CD14-positive monocyte (primary cell): Measurements from ENCODE around the gene NEGR1. TPM values are rescaled to one million over a fixed set of nuclear protein-coding genes. Genes with fewer than 3 reads are reported as not detected.

Experiments
- DNase-seq, 3 donors: peaks; one replicate each; pipeline ENCODE4 v3.0.0-alpha.2; 2011 to 2022
- H2AFZ ChIP-seq: 2 replicates; pipeline ENCODE4 v1.6.0; 2012; ENCODE audit warnings: mild to moderate bottlenecking, low read depth, low read length, inconsistent platforms; ENCODE audit not compliant: insufficient read depth, poor library complexity, severe bottlenecking
- H3K27ac ChIP-seq, 2 donors: 1 replicate in 1 of 2; 2 replicates in 1 of 2; pipeline ENCODE4 v1.5.1; 2012 to 2013; ENCODE audit warnings: low read length in 2 of 2, control low read depth in 1 of 2, inconsistent platforms in 1 of 2, low read depth in 1 of 2, mild to moderate bottlenecking in 1 of 2
- H3K27me3 ChIP-seq, 2 donors: one replicate each; pipeline versions ENCODE4 v1.6.0 to v1.6.1; 2011 to 2013; ENCODE audit warnings: low read length in 2 of 2; ENCODE audit not compliant: control insufficient read depth in 2 of 2, insufficient read depth in 2 of 2
- H3K36me3 ChIP-seq, 2 donors: replicated peaks in 1 of 2; 1 replicate in 1 of 2; 2 replicates in 1 of 2; pipeline versions ENCODE4 v1.5.1 to v1.6.1; 2012 to 2013; ENCODE audit warnings: low read length in 2 of 2, control low read depth in 1 of 2, inconsistent platforms in 1 of 2, mild to moderate bottlenecking in 1 of 2; ENCODE audit not compliant: insufficient read depth in 2 of 2, control insufficient read depth in 1 of 2
- H3K4me1 ChIP-seq, 2 donors: 1 replicate in 1 of 2; 2 replicates in 1 of 2; pipeline versions ENCODE4 v1.5.1 to v1.6.1; 2012 to 2013; ENCODE audit warnings: low read length in 2 of 2, control low read depth in 1 of 2, inconsistent platforms in 1 of 2, mild to moderate bottlenecking in 1 of 2, moderate library complexity in 1 of 2; ENCODE audit not compliant: insufficient read depth in 2 of 2, control insufficient read depth in 1 of 2
- H3K4me2 ChIP-seq: replicated peaks from 2 replicates; pipeline ENCODE3; 2012; ENCODE audit warnings: low read length, moderate library complexity, mild to moderate bottlenecking; ENCODE audit not compliant: poor library complexity, severe bottlenecking; ENCODE audit errors: extremely low read depth
- H3K4me3 ChIP-seq, 3 experiments: fragments of 200-600 bp in 1 of 3; sonication (generic) in 1 of 3; replicated peaks in 1 of 3; 1 replicate in 2 of 3; 2 replicates in 1 of 3; pipeline ENCODE4 v1.5.1; 2011 to 2013; ENCODE audit warnings: low read length in 3 of 3, mild to moderate bottlenecking in 3 of 3, control low read depth in 2 of 3, low read depth in 2 of 3, inconsistent platforms in 1 of 3, moderate library complexity in 1 of 3
- H3K79me2 ChIP-seq: 2 replicates; pipeline ENCODE4 v1.6.0; 2012; ENCODE audit warnings: mild to moderate bottlenecking, control low read depth, inconsistent platforms, low read length, moderate library complexity; ENCODE audit not compliant: insufficient read depth
- H3K9ac ChIP-seq: 2 replicates; pipeline ENCODE4 v1.6.0; 2017; ENCODE audit warnings: low read length, mild to moderate bottlenecking; ENCODE audit not compliant: insufficient read depth, poor library complexity, severe bottlenecking
- H3K9me3 ChIP-seq, 2 donors: replicated peaks in 1 of 2; 1 replicate in 1 of 2; 2 replicates in 1 of 2; pipeline versions ENCODE4 v1.5.1 to v1.6.1; 2012 to 2013; ENCODE audit warnings: low read length in 2 of 2, control low read depth in 1 of 2; ENCODE audit not compliant: control insufficient read depth in 1 of 2, insufficient read depth in 1 of 2
- H4K20me1 ChIP-seq: 2 replicates; pipeline ENCODE4 v1.6.0; 2012; ENCODE audit warnings: mild to moderate bottlenecking, low read length, control low read depth, moderate library complexity; ENCODE audit not compliant: insufficient read depth
- H3K27ac Mint-ChIP-seq, 7 donors: one replicate each; pipeline ENCODE4 v1.8.0; 2020; ENCODE audit warnings: mild to moderate bottlenecking in 7 of 7, mixed read lengths in 7 of 7, moderate library complexity in 6 of 7, inconsistent platforms in 2 of 7
- H3K27me3 Mint-ChIP-seq, 3 donors: one replicate each; pipeline ENCODE4 v1.8.0; 2021 to 2022; ENCODE audit warnings: low read depth in 3 of 3, mild to moderate bottlenecking in 3 of 3, mixed read lengths in 3 of 3, moderate library complexity in 3 of 3, inconsistent platforms in 1 of 3
- H3K36me3 Mint-ChIP-seq, 2 donors: one replicate each; pipeline ENCODE4 v1.8.0; 2020; ENCODE audit warnings: mixed read lengths in 2 of 2, inconsistent platforms in 1 of 2, mild to moderate bottlenecking in 1 of 2
- H3K4me1 Mint-ChIP-seq: one replicate; pipeline ENCODE4 v1.8.0; 2020; ENCODE audit warnings: mild to moderate bottlenecking, mixed read lengths
- H3K4me3 Mint-ChIP-seq, 2 donors: one replicate each; pipeline ENCODE4 v1.8.0; 2020; ENCODE audit warnings: mild to moderate bottlenecking in 2 of 2, mixed read lengths in 2 of 2, moderate library complexity in 1 of 2
- H3K9me3 Mint-ChIP-seq, 7 donors: one replicate each; pipeline ENCODE4 v1.8.0; 2020 to 2022; ENCODE audit warnings: mixed read lengths in 7 of 7, mild to moderate bottlenecking in 6 of 7, moderate library complexity in 6 of 7, inconsistent platforms in 2 of 7
- WGBS: methylation state at CpG from one replicate; pipeline ENCODE4 v1.1.5; 2013; ENCODE audit warnings: missing lambda C conversion rate; ENCODE audit not compliant: insufficient coverage; 5-methylcytosine and 5-hydroxymethylcytosine counted together
- intact Hi-C, 2 donors: fragments of 100-400 bp; cut with micrococcal nuclease; formaldehyde crosslinking; loops; one replicate each; pipeline versions ENCODE4 v1.15.0 to v1.15.1; 2023
- polyA plus RNA-seq, 3 donors: library from polyadenylated mRNA; depleted of rRNA in 1 of 3; unstranded in 2 of 3; stranded (reverse) in 1 of 3; fragments of 300-500 nt in 2 of 3; fragments of >200 nt in 1 of 3; fragmentation: Illumina TruSeq in 2 of 3; gene quantifications; 1 replicate in 2 of 3; 2 replicates in 1 of 3; pipeline ENCODE4 v1.2.3, GENCODE V29; 2012 to 2021
- TF ChIP-seq, protein P1 (sequence below): fragments of 200-600 bp; IDR thresholded peaks from one replicate; pipeline ENCODE4 v1.8.0; 2022; ENCODE audit warnings: antibody characterized with exemption, mild to moderate bottlenecking

NEGR1 gene
- polyA plus RNA-seq, 3 donors: 0.03 to 0.15 (median 0.13) TPM

GRCh38 chr1:71777094-71777493 is 505.2 kb downstream of the NEGR1 start:
- H3K4me3 Mint-ChIP-seq: no peak overlapping the region
- Histone ChIP-seq H3K36me3 (no peaks in the 10 kb centered on the region), H4K20me1 (no peaks in the 10 kb centered on the region), H3K4me2 (no peak overlapping the region), H3K27me3 (no peaks in the 10 kb centered on the region), H3K9me3 (peaks cover 0 to 5% of the 10 kb centered on the region in 2 donors), H3K9ac (no peak overlapping the region), H3K27ac (no peak overlapping the region), H3K79me2 (no peaks in the 10 kb centered on the region), H3K4me1 (no peaks in the 10 kb centered on the region), H3K4me3 (no peak overlapping the region), H2AFZ (no peak overlapping the region)
- H3K27ac Mint-ChIP-seq: no peak overlapping the region
- TF ChIP-seq, protein P1, sequence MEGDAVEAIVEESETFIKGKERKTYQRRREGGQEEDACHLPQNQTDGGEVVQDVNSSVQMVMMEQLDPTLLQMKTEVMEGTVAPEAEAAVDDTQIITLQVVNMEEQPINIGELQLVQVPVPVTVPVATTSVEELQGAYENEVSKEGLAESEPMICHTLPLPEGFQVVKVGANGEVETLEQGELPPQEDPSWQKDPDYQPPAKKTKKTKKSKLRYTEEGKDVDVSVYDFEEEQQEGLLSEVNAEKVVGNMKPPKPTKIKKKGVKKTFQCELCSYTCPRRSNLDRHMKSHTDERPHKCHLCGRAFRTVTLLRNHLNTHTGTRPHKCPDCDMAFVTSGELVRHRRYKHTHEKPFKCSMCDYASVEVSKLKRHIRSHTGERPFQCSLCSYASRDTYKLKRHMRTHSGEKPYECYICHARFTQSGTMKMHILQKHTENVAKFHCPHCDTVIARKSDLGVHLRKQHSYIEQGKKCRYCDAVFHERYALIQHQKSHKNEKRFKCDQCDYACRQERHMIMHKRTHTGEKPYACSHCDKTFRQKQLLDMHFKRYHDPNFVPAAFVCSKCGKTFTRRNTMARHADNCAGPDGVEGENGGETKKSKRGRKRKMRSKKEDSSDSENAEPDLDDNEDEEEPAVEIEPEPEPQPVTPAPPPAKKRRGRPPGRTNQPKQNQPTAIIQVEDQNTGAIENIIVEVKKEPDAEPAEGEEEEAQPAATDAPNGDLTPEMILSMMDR: no peak
- H3K4me1 Mint-ChIP-seq: no peaks in the 10 kb centered on the region
- no peaks in the 10 kb centered on the region for H3K27me3 Mint-ChIP-seq
- no peak for DNase-seq
- H3K36me3 Mint-ChIP-seq: peaks cover 0 to 2% of the 10 kb centered on the region in 2 donors
- intact Hi-C loops: no loop called here
- H3K9me3 Mint-ChIP-seq: peaks cover 0 to 3% (median 1%) of the 10 kb centered on the region in 7 donors

DNA sequence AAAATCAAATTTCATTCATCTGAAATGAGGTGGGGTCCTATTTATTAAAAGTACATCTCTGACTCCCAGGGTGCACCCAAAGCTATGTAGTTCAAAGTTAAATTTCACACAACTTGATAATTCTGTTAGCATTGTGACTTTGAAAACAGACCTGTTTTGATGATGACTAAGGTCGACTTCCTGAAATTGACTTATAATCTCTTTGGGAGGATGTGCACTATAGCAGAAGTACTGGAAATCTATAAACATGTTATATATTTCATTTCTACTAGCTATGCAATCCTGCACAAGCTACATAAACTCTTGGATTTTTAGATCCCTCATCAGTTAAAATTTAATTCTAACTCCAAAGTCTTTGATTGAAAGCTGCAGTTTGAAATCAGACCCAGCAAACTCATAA is 507.6 kb downstream of the NEGR1 start:
- H3K9me3 ChIP-seq: peaks cover 0 to 5% of the 10 kb centered on the region in 2 donors
- H3K27me3 ChIP-seq: no peaks in the 10 kb centered on the region
- H3K36me3 ChIP-seq: no peaks in the 10 kb centered on the region
- Mint-ChIP-seq H3K4me1 (no peaks in the 10 kb centered on the region), H3K27ac (no peak overlapping the region), H3K36me3 (peaks cover 0 to 2% of the 10 kb centered on the region in 2 donors), H3K27me3 (no peaks in the 10 kb centered on the region), H3K4me3 (no peak overlapping the region), H3K9me3 (peaks cover 2 to 7% (median 3%) of the 10 kb centered on the region in 7 donors)
- H3K9ac ChIP-seq: no peak overlapping the region
- H3K4me1 ChIP-seq: no peaks in the 10 kb centered on the region
- intact Hi-C loops: no loop called here
- H2AFZ ChIP-seq: no peak overlapping the region
- H3K4me3 ChIP-seq: no peak overlapping the region
- WGBS: no CpG with 5 or more reads among the region's 1 CpG
- TF ChIP-seq, protein P1: no peak
- H3K27ac ChIP-seq: no peak overlapping the region
- DNase-seq: no peak
- H3K4me2 ChIP-seq: no peak overlapping the region
- no peaks in the 10 kb centered on the region for H3K79me2 ChIP-seq
- no peaks in the 10 kb centered on the region for H4K20me1 ChIP-seq
